MV-4-11 (cell line): ENCODE measurements around the gene IBA57.
A peak's percentile ranks its signal among the peaks of the same experiment; 100 is the strongest.
"Not testable (repeated sequence)": the region's sequence is repeated elsewhere in the genome, so short reads cannot be mapped to it uniquely, and the experiment has no call there.

ENCODE experiments used
- DNase-seq: peaks from one replicate; lab custom pipeline; 2025; lab: John Stamatoyannopoulos, UW

The IBA57 gene

GRCh38 chr1:228212966-228213844, 47.6 kb downstream of the IBA57 start:
- DNase-seq, result peak; percentile 48

GRCh38 chr1:228213917-228214808, 48.6 kb downstream of the IBA57 start:
- no peak for DNase-seq

- no peak for DNase-seq
These were observed 49.5 kb downstream of the IBA57 start for GRCh38 chr1:228214921-228215662.

- no peak for DNase-seq
These were observed 50.1 kb downstream of the IBA57 start for GRCh38 chr1:228215663-228216116.

GRCh38 chr1:228216371-228217320, 51.0 kb downstream of the IBA57 start:
- no peak for DNase-seq

- no peak for DNase-seq
These were observed 52.1 kb downstream of the IBA57 start for GRCh38 chr1:228217551-228218344.

- no peak for DNase-seq
These were observed 53.1 kb downstream of the IBA57 start for GRCh38 chr1:228218513-228219244.

GRCh38 chr1:228219245-228219961, 53.8 kb downstream of the IBA57 start:
- DNase-seq, result no peak

GRCh38 chr1:228219962-228220780, 54.6 kb downstream of the IBA57 start:
- no peak for DNase-seq

GRCh38 chr1:228221097-228221496, 55.5 kb downstream of the IBA57 start:
- not testable (repeated sequence) for DNase-seq

- no peak for DNase-seq
These were observed 56.9 kb downstream of the IBA57 start for GRCh38 chr1:228222548-228222947.

- DNase-seq, result no peak
These were observed 58.9 kb downstream of the IBA57 start for GRCh38 chr1:228224198-228225164.

- no peak for DNase-seq
These were observed 59.6 kb downstream of the IBA57 start for GRCh38 chr1:228225165-228225710.

- no peak for DNase-seq
These were observed 60.1 kb downstream of the IBA57 start for GRCh38 chr1:228225740-228226139.

GRCh38 chr1:228226141-228226874, 60.7 kb downstream of the IBA57 start:
- no peak for DNase-seq
